Muscle layer of duodenum (tissue), 2 donors: Measurements from ENCODE around the gene C17orf67.

Experiments used
- H3K27ac ChIP-seq: one replicate; pipeline ENCODE4 v1.7.0; 2013; ENCODE audit warnings: mild to moderate bottlenecking, low read length
- H3K27me3 ChIP-seq: one replicate; pipeline ENCODE4 v1.7.0; 2013; ENCODE audit warnings: low read depth, mild to moderate bottlenecking, control low read depth, low read length
- H3K36me3 ChIP-seq, 2 donors: one replicate each; pipeline ENCODE4 v1.7.0; 2013; ENCODE audit warnings: low read length in 2 of 2, control low read depth in 1 of 2, mild to moderate bottlenecking in 1 of 2; ENCODE audit not compliant: insufficient read depth in 2 of 2, control insufficient read depth in 1 of 2
- H3K4me1 ChIP-seq, 2 donors: one replicate each; pipeline ENCODE4 v1.7.0; 2013; ENCODE audit warnings: low read length in 2 of 2, mild to moderate bottlenecking in 2 of 2, control low read depth in 1 of 2, moderate library complexity in 1 of 2; ENCODE audit not compliant: insufficient read depth in 2 of 2, control insufficient read depth in 1 of 2
- H3K4me3 ChIP-seq, 2 donors: one replicate each; pipeline ENCODE4 v1.7.0; 2013; ENCODE audit warnings: low read length in 2 of 2, low read depth in 1 of 2, mild to moderate bottlenecking in 1 of 2
- H3K9me3 ChIP-seq, 2 donors: one replicate each; pipeline ENCODE4 v1.7.0; 2013; ENCODE audit warnings: low read length in 2 of 2, control low read depth in 1 of 2, mild to moderate bottlenecking in 1 of 2; ENCODE audit not compliant: control insufficient read depth in 1 of 2
- donor health status: healthy.

Gene C17orf67

DNA sequence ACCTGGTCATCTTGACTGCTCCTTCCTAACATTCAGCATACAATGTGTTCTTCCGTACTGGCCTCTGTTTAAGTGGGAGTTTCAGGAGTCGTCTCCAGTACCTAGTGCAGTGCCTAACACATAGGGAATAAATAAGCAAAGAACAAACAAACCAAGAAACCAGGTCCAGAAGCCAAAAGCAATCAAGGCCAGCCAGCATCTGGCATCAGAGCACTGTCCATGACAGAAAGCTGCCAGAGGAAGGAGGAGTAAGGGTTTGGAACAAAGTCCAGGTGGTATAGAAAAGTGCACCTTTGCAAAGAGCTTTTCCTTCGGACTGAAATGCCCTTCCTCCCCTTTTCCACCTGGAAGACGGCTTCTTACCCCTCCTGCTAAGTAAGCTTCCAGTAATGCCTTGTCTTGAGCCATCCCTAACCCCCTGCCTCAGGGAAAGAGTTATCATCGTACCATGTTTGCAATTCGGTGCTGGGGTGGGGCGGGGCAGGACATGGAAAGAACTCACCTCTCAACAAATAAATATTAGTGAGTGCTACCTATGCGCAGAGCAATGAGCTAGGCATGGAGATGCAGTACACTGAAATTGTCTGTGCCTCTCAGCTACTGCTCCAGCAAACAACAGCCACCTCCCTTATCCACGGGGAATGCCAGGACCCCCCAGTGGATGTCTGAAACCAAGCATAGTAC is 47.6 kb downstream of the C17orf67 start:
- Histone ChIP-seq H3K27ac (no peak overlapping the region), H3K4me3 (no peak overlapping the region), H3K9me3 (no peaks in the 10 kb centered on the region), H3K27me3 (peaks cover 4% of the 10 kb centered on the region), H3K36me3 (no peaks in the 10 kb centered on the region), H3K4me1 (no peaks in the 10 kb centered on the region)

- H3K27ac ChIP-seq: no peak overlapping the region
- H3K4me3 ChIP-seq: no peak overlapping the region
- H3K4me1 ChIP-seq: no peaks in the 10 kb centered on the region
- H3K9me3 ChIP-seq: no peaks in the 10 kb centered on the region
- H3K36me3 ChIP-seq: no peaks in the 10 kb centered on the region
- H3K27me3 ChIP-seq: peaks cover 4% of the 10 kb centered on the region
These were observed 48.3 kb downstream of the C17orf67 start for GRCh38 chr17:56785405-56785804.

DNA sequence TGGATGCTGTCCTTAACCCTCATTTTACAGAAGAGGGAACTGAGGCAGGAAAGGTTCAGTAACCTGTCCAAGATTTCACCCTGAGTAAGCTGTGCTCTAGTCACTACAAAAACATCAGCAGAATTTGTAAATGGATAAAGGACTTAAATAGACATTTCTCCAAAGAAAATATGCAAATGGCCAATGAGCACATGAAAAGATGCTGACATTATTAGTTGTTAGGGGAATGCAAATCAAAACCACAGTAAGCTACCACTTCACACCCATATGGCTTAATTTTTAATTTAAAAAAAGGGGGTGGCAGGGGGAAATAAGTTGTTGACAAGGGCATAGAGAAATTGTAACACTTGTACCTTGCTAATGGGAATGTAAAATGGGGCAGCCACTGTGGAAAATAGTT is 51.4 kb downstream of the C17orf67 start:
- H3K36me3 ChIP-seq: no peaks in the 10 kb centered on the region
- peaks cover 4% of the 10 kb centered on the region for H3K27me3 ChIP-seq
- no peaks in the 10 kb centered on the region for H3K9me3 ChIP-seq
- no peak overlapping the region for H3K4me3 ChIP-seq
- H3K4me1 ChIP-seq: peaks cover 4 to 6% of the 10 kb centered on the region in 2 donors
- no peak overlapping the region for H3K27ac ChIP-seq

GRCh38 chr17:56781906-56782305 is 51.8 kb downstream of the C17orf67 start:
- no peak overlapping the region for H3K27ac ChIP-seq
- no peaks in the 10 kb centered on the region for H3K36me3 ChIP-seq
- peaks cover 4% of the 10 kb centered on the region for H3K27me3 ChIP-seq
- no peak overlapping the region for H3K4me3 ChIP-seq
- H3K4me1 ChIP-seq: peaks cover 4 to 6% of the 10 kb centered on the region in 2 donors
- H3K9me3 ChIP-seq: no peaks in the 10 kb centered on the region

DNA sequence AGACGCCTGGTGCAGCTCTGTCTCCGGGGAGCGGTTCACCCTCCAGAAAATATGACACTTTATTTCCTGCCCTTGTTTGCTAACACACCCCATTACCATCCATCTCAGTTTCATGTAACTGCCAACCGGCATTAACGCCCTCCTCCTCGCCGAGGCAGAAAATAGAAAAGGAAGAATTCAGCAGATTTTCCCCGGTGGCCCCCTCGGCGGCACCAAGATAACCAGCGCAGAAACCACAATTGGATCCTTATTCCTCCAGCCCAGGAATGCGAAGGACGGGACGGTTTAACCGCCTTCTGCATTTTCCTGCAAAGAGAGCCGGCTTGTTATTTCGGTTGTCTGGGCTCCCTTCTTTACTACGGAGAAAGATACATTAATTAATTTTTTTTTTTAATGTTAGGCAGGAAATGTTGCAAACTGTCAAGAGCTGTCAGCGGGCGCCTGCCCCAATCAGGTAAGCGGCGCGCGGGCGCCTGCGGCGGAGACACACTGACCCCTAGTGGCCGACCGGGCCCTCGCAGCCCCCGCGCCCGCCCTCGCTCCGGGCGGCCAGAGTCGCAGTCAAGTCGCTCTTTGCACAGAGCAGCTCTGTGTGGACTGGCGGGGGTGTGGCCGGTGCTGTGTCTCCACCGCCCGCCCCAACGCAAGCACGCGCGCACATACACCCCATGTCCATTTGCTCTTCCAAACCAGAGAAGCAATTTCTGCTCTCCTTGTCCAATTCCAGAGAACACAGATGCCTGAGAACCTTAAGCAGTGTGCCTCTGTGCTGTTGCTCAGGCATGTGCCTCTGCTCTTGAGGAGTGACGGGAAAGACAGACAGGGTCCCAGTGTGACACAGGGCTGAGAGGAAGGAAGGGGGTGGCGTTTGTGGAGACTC is 53.6 kb downstream of the C17orf67 start:
- no peaks in the 10 kb centered on the region for H3K36me3 ChIP-seq
- peaks cover 4% of the 10 kb centered on the region for H3K27me3 ChIP-seq

DNA sequence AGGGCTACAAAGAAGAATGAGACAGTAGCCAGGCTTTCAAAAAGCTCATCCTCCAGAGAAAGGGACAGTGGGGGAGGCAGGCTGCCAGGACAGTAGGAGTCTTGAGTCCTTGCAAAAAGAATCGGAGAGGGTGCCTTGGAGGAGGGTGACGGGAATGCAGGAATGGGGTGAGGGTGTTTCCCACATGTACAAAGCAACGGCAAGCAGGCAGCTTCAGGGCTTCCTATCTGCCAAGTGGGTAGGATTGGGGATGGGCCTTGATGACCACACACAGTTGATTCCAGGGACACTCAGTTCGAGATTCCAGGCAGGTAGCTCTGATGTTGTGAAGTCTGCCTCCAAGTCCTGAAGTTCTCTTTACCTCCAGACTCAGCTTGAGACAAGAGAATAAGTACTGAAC is 54.4 kb downstream of the C17orf67 start:
- peaks cover 4 to 6% of the 10 kb centered on the region in 2 donors for H3K4me1 ChIP-seq
- H3K27me3 ChIP-seq: peaks cover 4% of the 10 kb centered on the region
- H3K36me3 ChIP-seq: no peaks in the 10 kb centered on the region
- no peak overlapping the region for H3K27ac ChIP-seq
- H3K4me3 ChIP-seq: no peak overlapping the region
- no peaks in the 10 kb centered on the region for H3K9me3 ChIP-seq

More for the DNA sequence above, 53.6 kb downstream of the C17orf67 start:
- peak overlapping the region; percentile 40 to 53 for H3K4me3 ChIP-seq
- peaks cover 4 to 6% of the 10 kb centered on the region in 2 donors for H3K4me1 ChIP-seq
- no peaks in the 10 kb centered on the region for H3K9me3 ChIP-seq
- no peak overlapping the region for H3K27ac ChIP-seq

DNA sequence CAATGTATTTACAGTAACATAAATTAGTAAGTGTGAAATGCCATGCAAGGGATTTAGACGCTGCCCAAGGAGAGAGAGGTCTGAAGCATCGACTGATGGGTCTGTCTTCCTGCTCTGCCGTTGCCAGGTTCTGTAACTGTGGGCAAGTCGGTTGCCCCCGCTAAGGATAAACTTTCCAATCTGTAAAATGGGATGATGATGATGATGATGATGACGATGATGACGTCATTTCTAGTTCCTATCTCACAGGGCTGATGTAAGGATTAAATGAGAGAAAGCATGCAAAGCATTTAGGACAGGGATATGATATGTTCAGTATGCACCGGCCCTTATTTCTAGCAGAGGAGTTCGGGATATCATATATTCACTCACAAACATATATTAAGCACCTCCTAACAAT is 54.8 kb downstream of the C17orf67 start:
- H3K27ac ChIP-seq: no peak overlapping the region
- H3K27me3 ChIP-seq: peaks cover 4% of the 10 kb centered on the region
- no peak overlapping the region for H3K4me3 ChIP-seq
- H3K36me3 ChIP-seq: no peaks in the 10 kb centered on the region
- H3K4me1 ChIP-seq: peaks cover 4 to 6% of the 10 kb centered on the region in 2 donors
- H3K9me3 ChIP-seq: no peaks in the 10 kb centered on the region

DNA sequence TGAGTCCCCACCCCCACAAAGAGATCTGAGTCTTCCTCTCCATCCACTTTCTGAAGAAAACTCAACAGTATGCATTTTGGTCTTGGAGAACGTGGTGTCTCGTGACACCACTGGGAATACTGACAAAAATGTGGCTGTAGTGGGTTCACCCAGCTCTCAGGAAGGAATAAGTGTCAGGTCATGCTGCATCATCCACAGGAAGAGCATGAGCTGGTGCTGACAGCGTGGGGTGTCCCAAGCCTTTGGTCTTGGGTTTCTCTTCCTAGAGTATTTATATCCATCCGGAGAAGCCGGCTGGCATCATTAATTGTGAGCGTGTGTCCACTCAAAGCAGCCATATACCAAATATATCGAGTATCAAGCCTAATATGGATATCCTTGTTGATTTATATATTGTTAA is 55.9 kb downstream of the C17orf67 start:
- Histone ChIP-seq H3K27ac (no peak overlapping the region), H3K4me3 (no peak overlapping the region), H3K9me3 (no peaks in the 10 kb centered on the region), H3K27me3 (peaks cover 4% of the 10 kb centered on the region), H3K4me1 (peaks cover 4 to 6% of the 10 kb centered on the region in 2 donors), H3K36me3 (no peaks in the 10 kb centered on the region)

DNA sequence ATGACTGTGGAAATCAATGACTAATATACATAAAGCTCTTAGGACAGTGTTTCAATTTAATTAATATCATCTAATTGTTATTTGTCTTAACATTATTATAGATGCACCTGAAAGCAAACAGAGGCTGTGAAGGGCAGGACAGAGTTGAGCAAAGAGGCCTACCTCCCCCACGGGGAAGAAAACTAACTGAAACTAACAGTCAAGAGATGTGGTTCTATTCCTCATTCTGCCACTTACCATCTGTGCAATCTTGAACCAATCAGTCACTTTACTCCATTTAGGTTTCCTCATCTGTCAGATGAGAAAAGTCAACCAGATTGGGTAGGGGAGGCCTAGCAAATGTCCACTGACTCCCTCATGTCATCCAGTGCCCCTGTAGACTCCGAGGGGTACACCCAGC is 59.1 kb downstream of the C17orf67 start:
- Histone ChIP-seq H3K9me3 (no peaks in the 10 kb centered on the region), H3K27me3 (no peaks in the 10 kb centered on the region), H3K36me3 (no peaks in the 10 kb centered on the region), H3K4me3 (no peak overlapping the region), H3K27ac (no peak overlapping the region), H3K4me1 (peaks cover under 1 to 2% of the 10 kb centered on the region in 2 donors)

- H3K36me3 ChIP-seq: no peaks in the 10 kb centered on the region
- H3K4me1 ChIP-seq: no peaks in the 10 kb centered on the region
- H3K9me3 ChIP-seq: no peaks in the 10 kb centered on the region
- no peaks in the 10 kb centered on the region for H3K27me3 ChIP-seq
- H3K4me3 ChIP-seq: no peak overlapping the region
- H3K27ac ChIP-seq: no peak overlapping the region
These were observed 60.6 kb downstream of the C17orf67 start for GRCh38 chr17:56773124-56773523.

- Histone ChIP-seq H3K27me3 (no peaks in the 10 kb centered on the region), H3K36me3 (no peaks in the 10 kb centered on the region), H3K4me1 (no peaks in the 10 kb centered on the region), H3K9me3 (no peaks in the 10 kb centered on the region), H3K4me3 (no peak overlapping the region), H3K27ac (no peak overlapping the region)
These were observed 61.3 kb downstream of the C17orf67 start for GRCh38 chr17:56772442-56772841.
